Activated B cell treated with CpG ODN at 0.5 μM for 24 hours (primary cell): ENCODE data around the gene DTHD1. TPM values are rescaled to one million over a fixed set of nuclear protein-coding genes. Genes with fewer than 3 reads are reported as not detected.
A peak's percentile ranks its signal among the peaks of the same experiment; 100 is the strongest.

Experiments used
- ATAC-seq: fragments of 200-7000 bp; cut with Tn5 transposase; one replicate; pipeline ENCODE4 v1.10.0; 2021; ENCODE audit warnings: low read depth, mild to moderate bottlenecking, moderate library complexity
- CTCF ChIA-PET: fragments of 350-600 bp; sonication (Branson Sonifier 250); formaldehyde crosslinking; loops from one replicate; lab custom pipeline; 2021; ENCODE audit warnings: antibody characterized with exemption; lab: Charles Lee
- POLR2A ChIA-PET: fragments of 350-600 bp; sonication (Branson Sonifier 250); formaldehyde crosslinking; loops from one replicate; lab custom pipeline; 2021; ENCODE audit warnings: antibody characterized with exemption; lab: Charles Lee
- DNase-seq: peaks from one replicate; pipeline ENCODE4 v3.0.0; 2022
- H3K27ac Mint-ChIP-seq: one replicate; pipeline ENCODE4 v1.8.0; 2020; ENCODE audit warnings: mixed read lengths
- H3K27me3 Mint-ChIP-seq: one replicate; pipeline ENCODE4 v1.8.0; 2021; ENCODE audit warnings: mixed read lengths
- H3K36me3 Mint-ChIP-seq: one replicate; pipeline ENCODE4 v1.8.0; 2021; ENCODE audit warnings: low read depth, mixed read lengths
- H3K4me1 Mint-ChIP-seq: one replicate; pipeline ENCODE4 v1.8.0; 2021; ENCODE audit warnings: mixed read lengths
- H3K4me3 Mint-ChIP-seq: one replicate; pipeline ENCODE4 v1.8.0; 2020; ENCODE audit warnings: mild to moderate bottlenecking, mixed read lengths
- H3K9me3 Mint-ChIP-seq: one replicate; pipeline ENCODE4 v1.8.0; 2020; ENCODE audit warnings: mixed read lengths
- intact Hi-C: fragments of 100-400 bp; cut with micrococcal nuclease; formaldehyde crosslinking; loops from one replicate; pipeline ENCODE4 v1.15.1; 2024
- total RNA-seq: library from RNA; stranded (reverse); gene quantifications from 2 replicates; pipeline ENCODE4 v1.2.3, GENCODE V29; 2022
- TF ChIP-seq, protein P1 (sequence below): fragments of 200-600 bp; IDR thresholded peaks from one replicate; pipeline ENCODE4 v1.8.0; 2022; ENCODE audit warnings: antibody characterized with exemption, mild to moderate bottlenecking

DTHD1 gene
- total RNA-seq, 1 donor from 2014 or later = not detected

DNA sequence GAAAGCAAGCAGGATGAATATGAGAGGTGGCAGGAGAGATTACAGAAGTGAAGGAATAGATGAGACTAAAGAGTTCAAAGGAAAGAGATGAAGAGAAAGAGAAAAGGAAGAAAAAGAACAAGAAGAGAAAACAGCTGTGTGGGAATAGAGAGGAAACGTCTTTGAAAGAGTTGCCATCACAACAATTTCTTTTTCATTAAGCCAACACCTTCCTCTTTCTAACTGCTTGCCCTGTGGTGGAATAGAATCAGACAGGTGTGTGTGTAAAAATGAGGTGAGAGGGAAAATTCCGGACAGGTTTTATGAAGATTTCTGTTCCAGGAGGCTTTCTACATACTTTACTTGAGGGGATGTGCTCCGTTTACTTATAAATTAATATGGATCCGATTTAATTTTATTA lies 28.8 kb downstream of the DTHD1 start:
- Mint-ChIP-seq H3K4me1 (peaks cover 69% of the 10 kb centered on the region), H3K27me3 (no peaks in the 10 kb centered on the region), H3K27ac (no peak overlapping the region), H3K9me3 (no peaks in the 10 kb centered on the region), H3K4me3 (peak overlapping the region; percentile 66), H3K36me3 (no peaks in the 10 kb centered on the region)
- CTCF ChIA-PET = no interaction called here
- intact Hi-C loops = loop anchor here (2.0 kb wide), 1 partner anchor 23 kb away; no protein-coding TSS in a partner anchor
- POLR2A ChIA-PET = interaction anchor here (1.3 to 2.0 kb wide), 3 partner anchors 15 to 66 kb away, joined by 3 to 9 read pairs (median 6); partner anchors contain the start of gene ARAP2
- TF ChIP-seq, protein P1, sequence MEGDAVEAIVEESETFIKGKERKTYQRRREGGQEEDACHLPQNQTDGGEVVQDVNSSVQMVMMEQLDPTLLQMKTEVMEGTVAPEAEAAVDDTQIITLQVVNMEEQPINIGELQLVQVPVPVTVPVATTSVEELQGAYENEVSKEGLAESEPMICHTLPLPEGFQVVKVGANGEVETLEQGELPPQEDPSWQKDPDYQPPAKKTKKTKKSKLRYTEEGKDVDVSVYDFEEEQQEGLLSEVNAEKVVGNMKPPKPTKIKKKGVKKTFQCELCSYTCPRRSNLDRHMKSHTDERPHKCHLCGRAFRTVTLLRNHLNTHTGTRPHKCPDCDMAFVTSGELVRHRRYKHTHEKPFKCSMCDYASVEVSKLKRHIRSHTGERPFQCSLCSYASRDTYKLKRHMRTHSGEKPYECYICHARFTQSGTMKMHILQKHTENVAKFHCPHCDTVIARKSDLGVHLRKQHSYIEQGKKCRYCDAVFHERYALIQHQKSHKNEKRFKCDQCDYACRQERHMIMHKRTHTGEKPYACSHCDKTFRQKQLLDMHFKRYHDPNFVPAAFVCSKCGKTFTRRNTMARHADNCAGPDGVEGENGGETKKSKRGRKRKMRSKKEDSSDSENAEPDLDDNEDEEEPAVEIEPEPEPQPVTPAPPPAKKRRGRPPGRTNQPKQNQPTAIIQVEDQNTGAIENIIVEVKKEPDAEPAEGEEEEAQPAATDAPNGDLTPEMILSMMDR = no peak
- ATAC-seq (no peak), DNase-seq (no peak)

- ATAC-seq (peak; percentile 65), DNase-seq (no peak)
- no peaks in the 10 kb centered on the region for H3K9me3 Mint-ChIP-seq
- ChIA-PET CTCF (no interaction called here), POLR2A (interaction anchor here (0.5 to 2.0 kb wide), 5 partner anchors 8 to 66 kb away, joined by 3 to 9 read pairs (median 6); partner anchors contain the start of gene ARAP2)
- TF ChIP-seq, protein P1 = no peak
- H3K27me3 Mint-ChIP-seq = no peaks in the 10 kb centered on the region
- intact Hi-C loops = loop anchor here (1.0 to 2.0 kb wide), 2 partner anchors 15 to 24 kb away; no protein-coding TSS in a partner anchor
- H3K4me3 Mint-ChIP-seq = peak overlapping the region; percentile 66
- H3K36me3 Mint-ChIP-seq = no peaks in the 10 kb centered on the region
- H3K27ac Mint-ChIP-seq = peak overlapping the region; percentile 63
- peaks cover 63% of the 10 kb centered on the region for H3K4me1 Mint-ChIP-seq
Observed at GRCh38 chr4:36310793-36311192, 29.4 kb downstream of the DTHD1 start.

DNA sequence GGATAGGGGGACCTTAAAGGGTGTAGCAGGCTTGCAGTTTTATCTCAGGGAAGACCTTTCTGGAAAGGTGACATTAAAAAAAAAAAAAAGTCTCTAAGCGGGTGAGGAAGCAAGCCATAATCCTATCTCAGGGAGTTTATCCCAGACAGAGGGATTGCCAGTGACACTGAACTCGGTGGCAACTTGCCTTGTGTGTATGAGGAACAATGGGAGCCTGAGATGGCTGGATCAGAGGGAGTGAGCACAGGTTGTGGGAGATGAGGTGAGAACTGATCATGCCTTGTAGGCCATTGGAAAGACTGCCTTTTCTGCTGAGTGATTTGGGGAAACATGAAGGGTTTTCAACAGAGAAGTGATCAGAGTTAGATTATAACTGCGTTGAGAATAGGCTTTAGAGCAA lies 31.1 kb downstream of the DTHD1 start:
- POLR2A ChIA-PET = interaction anchor here (0.7 kb wide), 3 partner anchors 9 to 226 kb away, joined by 3 to 4 read pairs (median 4); no protein-coding TSS in a partner anchor

GRCh38 chr4:36313301-36313700 lies 31.9 kb downstream of the DTHD1 start:
- CTCF ChIA-PET = no interaction called here
- POLR2A ChIA-PET = interaction anchor here (0.7 kb wide), 3 partner anchors 10 to 352 kb away, joined by 3 to 8 read pairs (median 4); no protein-coding TSS in a partner anchor
- Mint-ChIP-seq H3K27ac (peak overlapping the region; percentile 38), H3K36me3 (no peaks in the 10 kb centered on the region), H3K4me1 (peaks cover 53% of the 10 kb centered on the region), H3K27me3 (no peaks in the 10 kb centered on the region), H3K9me3 (no peaks in the 10 kb centered on the region), H3K4me3 (no peak overlapping the region)
- intact Hi-C loops = no loop called here
- TF ChIP-seq, protein P1 = no peak
- no peak for ATAC-seq
- DNase-seq = no peak

More for the DNA sequence above, 31.1 kb downstream of the DTHD1 start:
- Mint-ChIP-seq H3K27me3 (no peaks in the 10 kb centered on the region), H3K4me1 (peaks cover 52% of the 10 kb centered on the region), H3K36me3 (no peaks in the 10 kb centered on the region), H3K9me3 (no peaks in the 10 kb centered on the region), H3K27ac (peak overlapping the region; percentile 32), H3K4me3 (peak overlapping the region; percentile 5)
- intact Hi-C loops = loop anchor here (1.0 kb wide), 1 partner anchor 8 kb away; no protein-coding TSS in a partner anchor
- CTCF ChIA-PET = no interaction called here
- no peak for ATAC-seq
- TF ChIP-seq, protein P1 = no peak
- no peak for DNase-seq

DNA sequence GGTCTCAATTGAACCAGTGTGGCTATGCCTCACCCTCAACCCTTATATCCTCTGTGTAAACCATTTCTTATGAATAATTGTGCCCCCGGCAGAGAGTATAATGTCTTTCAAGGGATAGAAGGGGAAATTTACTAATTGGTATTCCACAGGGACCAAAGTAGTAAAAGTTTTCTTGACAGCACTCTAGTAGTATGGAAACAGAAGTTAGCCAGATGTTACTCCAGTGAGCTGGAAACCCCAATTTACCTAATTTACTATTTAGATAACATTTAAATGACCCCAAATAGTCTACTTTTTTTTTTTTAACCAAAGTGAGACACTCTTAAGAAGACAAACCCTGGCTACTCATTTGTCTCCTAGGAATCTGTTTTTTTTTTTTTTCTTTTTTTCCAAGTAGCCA lies 32.3 kb downstream of the DTHD1 start:
- Mint-ChIP-seq H3K4me3 (no peak overlapping the region), H3K27ac (peak overlapping the region; percentile 38), H3K27me3 (no peaks in the 10 kb centered on the region), H3K36me3 (no peaks in the 10 kb centered on the region), H3K9me3 (no peaks in the 10 kb centered on the region), H3K4me1 (peaks cover 53% of the 10 kb centered on the region)
- POLR2A ChIA-PET = interaction anchor here (0.7 to 1.2 kb wide), 3 partner anchors 34 to 353 kb away, joined by 3 to 8 read pairs (median 4); no protein-coding TSS in a partner anchor
- intact Hi-C loops = no loop called here
- DNase-seq (no peak), ATAC-seq (no peak)
- TF ChIP-seq, protein P1 = no peak
- CTCF ChIA-PET = no interaction called here
